Ishikawa (cell line): ENCODE measurements around the gene CD63.

Source experiments
- CEBPB ChIP-seq: IDR thresholded peaks from 2 replicates; pipeline ENCODE4 v1.6.1; 2012
- CREB1 ChIP-seq: IDR thresholded peaks from 2 replicates; pipeline ENCODE4 v1.6.1; 2012; ENCODE audit warnings: low read depth
- EGR1 ChIP-seq: IDR thresholded peaks from 2 replicates; pipeline ENCODE4 v1.6.1; 2012
- FOXM1 ChIP-seq: IDR thresholded peaks from 2 replicates; pipeline ENCODE4 v1.6.1; 2012; ENCODE audit warnings: low read depth, borderline replicate concordance
- MAX ChIP-seq: IDR thresholded peaks from 2 replicates; pipeline ENCODE4 v1.6.1; 2012
- NFIC ChIP-seq: IDR thresholded peaks from 2 replicates; pipeline ENCODE4 v1.6.1; 2012
- RAD21 ChIP-seq: IDR thresholded peaks from 2 replicates; pipeline ENCODE4 v1.6.1; 2012; ENCODE audit warnings: low read depth
- REST ChIP-seq: IDR thresholded peaks from 2 replicates; pipeline ENCODE4 v1.6.1; 2012; ENCODE audit warnings: low read depth, mild to moderate bottlenecking
- TAF1 ChIP-seq: IDR thresholded peaks from 2 replicates; pipeline ENCODE4 v1.6.1; 2012; ENCODE audit warnings: low read depth, mild to moderate bottlenecking
- TEAD4 ChIP-seq: IDR thresholded peaks from 2 replicates; pipeline ENCODE4 v1.6.1; 2012
- USF1 ChIP-seq: IDR thresholded peaks from 2 replicates; pipeline ENCODE4 v1.6.1; 2012
- YY1 ChIP-seq: IDR thresholded peaks from 2 replicates; pipeline ENCODE4 v1.6.1; 2012; ENCODE audit warnings: low read depth

- TF ChIP-seq USF1 (no peak), CEBPB (no peak), EGR1 (no peak), MAX (no peak), TEAD4 (no peak), TAF1 (no peak), CREB1 (no peak), FOXM1 (no peak), RAD21 (no peak), YY1 (no peak), NFIC (no peak), REST (no peak)
These were observed 38.3 kb upstream of the CD63 start for GRCh38 chr12:55767156-55767555.
